ENCODE measurements around the gene JAML.

Gene JAML

GRCh38 chr11:118151431-118151830 is 73.4 kb downstream of the JAML start:
- no peak for DNase-seq
- no peak overlapping the region for H3K4me3 ChIP-seq (ENCODE audit: insufficient read depth, low read depth, low read length, poor library complexity, severe bottlenecking)
- H3K36me3 ChIP-seq (ENCODE audit: control insufficient read depth, insufficient read depth, low read length) = no peaks in the 10 kb centered on the region
- H3K27me3 ChIP-seq (replicated peaks; ENCODE audit: control insufficient read depth, insufficient read depth, low read length, poor library complexity, severe bottlenecking) = peaks cover 32% of the 10 kb centered on the region
- no peaks in the 10 kb centered on the region for H3K9me3 ChIP-seq (ENCODE audit: control insufficient read depth, low read length)
- no peak overlapping the region for H3K27ac ChIP-seq (ENCODE audit: insufficient read depth, low read length, poor library complexity, severe bottlenecking)
- H3K4me1 ChIP-seq (ENCODE audit: control insufficient read depth, insufficient read depth, low read length, poor library complexity, severe bottlenecking) = peaks cover 13% of the 10 kb centered on the region

DNA sequence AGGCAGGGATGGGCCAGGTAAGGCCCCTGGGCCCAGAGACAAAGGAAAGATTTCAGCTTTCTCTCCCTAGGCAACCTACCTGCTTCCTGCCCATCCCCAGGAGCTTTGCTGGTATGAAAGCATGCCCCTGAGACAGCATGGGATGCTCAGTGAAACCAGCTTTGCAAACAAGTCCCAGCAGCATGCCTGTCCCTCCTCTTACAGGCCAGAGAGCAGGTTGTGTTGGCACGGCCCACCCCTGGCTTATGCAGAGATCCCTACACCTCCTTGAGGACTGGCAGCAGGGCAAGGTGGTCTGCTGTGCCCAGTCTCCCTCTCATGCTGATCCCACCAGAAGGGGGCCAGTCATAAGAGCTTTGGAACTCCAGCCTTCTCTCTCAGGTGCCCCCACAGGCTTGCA is 75.3 kb downstream of the JAML start:
- Histone ChIP-seq H3K27me3 (replicated peaks; ENCODE audit: control insufficient read depth, insufficient read depth, low read length, poor library complexity, severe bottlenecking) (peaks cover 38% of the 10 kb centered on the region), H3K4me3 (ENCODE audit: insufficient read depth, low read depth, low read length, poor library complexity, severe bottlenecking) (no peak overlapping the region), H3K27ac (ENCODE audit: insufficient read depth, low read length, poor library complexity, severe bottlenecking) (no peak overlapping the region), H3K36me3 (ENCODE audit: control insufficient read depth, insufficient read depth, low read length) (no peaks in the 10 kb centered on the region), H3K9me3 (ENCODE audit: control insufficient read depth, low read length) (no peaks in the 10 kb centered on the region), H3K4me1 (ENCODE audit: control insufficient read depth, insufficient read depth, low read length, poor library complexity, severe bottlenecking) (peaks cover 20% of the 10 kb centered on the region)
- DNase-seq = no peak

GRCh38 chr11:118148856-118149255 is 76.0 kb downstream of the JAML start:
- Histone ChIP-seq H3K4me1 (ENCODE audit: control insufficient read depth, insufficient read depth, low read length, poor library complexity, severe bottlenecking) (peaks cover 20% of the 10 kb centered on the region), H3K36me3 (ENCODE audit: control insufficient read depth, insufficient read depth, low read length) (no peaks in the 10 kb centered on the region), H3K4me3 (ENCODE audit: insufficient read depth, low read depth, low read length, poor library complexity, severe bottlenecking) (no peak overlapping the region), H3K9me3 (ENCODE audit: control insufficient read depth, low read length) (no peaks in the 10 kb centered on the region), H3K27ac (ENCODE audit: insufficient read depth, low read length, poor library complexity, severe bottlenecking) (no peak overlapping the region), H3K27me3 (replicated peaks; ENCODE audit: control insufficient read depth, insufficient read depth, low read length, poor library complexity, severe bottlenecking) (peaks cover 33% of the 10 kb centered on the region)
- DNase-seq = no peak

GRCh38 chr11:118148240-118148639 is 76.6 kb downstream of the JAML start:
- Histone ChIP-seq H3K27me3 (replicated peaks; ENCODE audit: control insufficient read depth, insufficient read depth, low read length, poor library complexity, severe bottlenecking) (peaks cover 27% of the 10 kb centered on the region), H3K27ac (ENCODE audit: insufficient read depth, low read length, poor library complexity, severe bottlenecking) (no peak overlapping the region), H3K4me1 (ENCODE audit: control insufficient read depth, insufficient read depth, low read length, poor library complexity, severe bottlenecking) (peaks cover 17% of the 10 kb centered on the region)

GRCh38 chr11:118147502-118147901 is 77.3 kb downstream of the JAML start:
- Histone ChIP-seq H3K4me3 (ENCODE audit: insufficient read depth, low read depth, low read length, poor library complexity, severe bottlenecking) (no peak overlapping the region), H3K27me3 (replicated peaks; ENCODE audit: control insufficient read depth, insufficient read depth, low read length, poor library complexity, severe bottlenecking) (peaks cover 23% of the 10 kb centered on the region), H3K4me1 (ENCODE audit: control insufficient read depth, insufficient read depth, low read length, poor library complexity, severe bottlenecking) (peaks cover 10% of the 10 kb centered on the region), H3K9me3 (ENCODE audit: control insufficient read depth, low read length) (no peaks in the 10 kb centered on the region), H3K27ac (ENCODE audit: insufficient read depth, low read length, poor library complexity, severe bottlenecking) (no peak overlapping the region), H3K36me3 (ENCODE audit: control insufficient read depth, insufficient read depth, low read length) (no peaks in the 10 kb centered on the region)
- DNase-seq = no peak

More at GRCh38 chr11:118148240-118148639, 76.6 kb downstream of the JAML start:
- Histone ChIP-seq H3K9me3 (ENCODE audit: control insufficient read depth, low read length) (no peaks in the 10 kb centered on the region), H3K4me3 (ENCODE audit: insufficient read depth, low read depth, low read length, poor library complexity, severe bottlenecking) (no peak overlapping the region), H3K36me3 (ENCODE audit: control insufficient read depth, insufficient read depth, low read length) (no peaks in the 10 kb centered on the region)
- no peak for DNase-seq

GRCh38 chr11:118146554-118146953 is 78.3 kb downstream of the JAML start:
- Histone ChIP-seq H3K36me3 (ENCODE audit: control insufficient read depth, insufficient read depth, low read length) (no peaks in the 10 kb centered on the region), H3K4me1 (ENCODE audit: control insufficient read depth, insufficient read depth, low read length, poor library complexity, severe bottlenecking) (peaks cover 7% of the 10 kb centered on the region), H3K4me3 (ENCODE audit: insufficient read depth, low read depth, low read length, poor library complexity, severe bottlenecking) (no peak overlapping the region), H3K27me3 (replicated peaks; ENCODE audit: control insufficient read depth, insufficient read depth, low read length, poor library complexity, severe bottlenecking) (peaks cover 14% of the 10 kb centered on the region), H3K9me3 (ENCODE audit: control insufficient read depth, low read length) (no peaks in the 10 kb centered on the region), H3K27ac (ENCODE audit: insufficient read depth, low read length, poor library complexity, severe bottlenecking) (no peak overlapping the region)
- DNase-seq = no peak

DNA sequence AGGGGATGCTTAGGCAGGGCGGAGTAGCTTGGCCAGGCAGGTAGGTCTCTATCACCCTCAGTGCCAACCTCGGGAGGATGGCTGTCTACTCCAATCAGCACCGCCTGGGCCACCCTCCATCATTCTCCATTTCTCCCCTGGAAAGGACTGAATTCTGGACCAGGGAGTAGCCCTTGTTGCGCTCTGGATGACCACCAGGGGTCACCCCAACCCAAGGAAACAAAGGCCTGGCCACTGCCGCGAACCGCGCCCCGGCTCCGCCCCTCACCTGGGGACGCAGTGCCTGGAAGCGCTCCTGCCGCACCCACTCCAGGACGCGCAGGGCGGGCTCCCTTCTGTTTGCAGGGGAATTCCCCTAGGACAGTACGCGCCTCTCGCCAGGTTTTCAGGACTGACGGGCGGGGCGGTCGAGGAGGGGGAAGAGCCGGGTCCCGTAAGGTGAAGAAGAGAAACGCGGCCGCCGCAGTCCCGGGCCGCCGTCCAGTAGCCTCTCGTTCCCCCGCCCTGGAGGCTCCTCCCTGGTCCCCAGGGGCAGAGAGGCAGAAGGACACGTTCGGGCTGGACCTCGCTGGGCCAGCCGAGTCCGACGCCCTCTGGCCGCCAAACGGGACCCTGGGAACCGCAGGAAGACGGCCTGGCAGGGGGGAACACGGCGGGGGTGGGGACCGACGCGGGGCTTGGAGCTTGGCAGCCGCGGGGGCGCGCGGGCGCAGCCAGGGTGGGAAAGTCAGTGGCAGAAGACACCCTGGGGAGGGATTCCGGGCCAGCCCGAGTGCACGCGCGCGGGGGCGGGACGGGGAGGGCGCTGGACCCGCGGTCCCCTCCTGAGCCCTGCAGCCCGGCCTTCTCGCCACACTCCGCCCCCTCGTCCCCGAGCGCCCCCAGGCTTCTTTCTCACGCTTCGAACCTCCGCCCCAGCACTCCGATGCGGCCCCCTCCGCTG is 79.3 kb downstream of the JAML start:
- DNase-seq = peak; percentile 75 to 89 (median 82)
- Histone ChIP-seq H3K27me3 (replicated peaks; ENCODE audit: control insufficient read depth, insufficient read depth, low read length, poor library complexity, severe bottlenecking) (peaks cover 14% of the 10 kb centered on the region), H3K4me3 (ENCODE audit: insufficient read depth, low read depth, low read length, poor library complexity, severe bottlenecking) (peak overlapping the region; percentile 86), H3K27ac (ENCODE audit: insufficient read depth, low read length, poor library complexity, severe bottlenecking) (no peak overlapping the region), H3K9me3 (ENCODE audit: control insufficient read depth, low read length) (no peaks in the 10 kb centered on the region), H3K4me1 (ENCODE audit: control insufficient read depth, insufficient read depth, low read length, poor library complexity, severe bottlenecking) (peaks cover 7% of the 10 kb centered on the region), H3K36me3 (ENCODE audit: control insufficient read depth, insufficient read depth, low read length) (no peaks in the 10 kb centered on the region)

- peak overlapping the region; percentile 86 for H3K4me3 ChIP-seq (ENCODE audit: insufficient read depth, low read depth, low read length, poor library complexity, severe bottlenecking)
- H3K9me3 ChIP-seq (ENCODE audit: control insufficient read depth, low read length) = no peaks in the 10 kb centered on the region
- DNase-seq = no peak
- H3K4me1 ChIP-seq (ENCODE audit: control insufficient read depth, insufficient read depth, low read length, poor library complexity, severe bottlenecking) = peaks cover 7% of the 10 kb centered on the region
- no peak overlapping the region for H3K27ac ChIP-seq (ENCODE audit: insufficient read depth, low read length, poor library complexity, severe bottlenecking)
- H3K27me3 ChIP-seq (replicated peaks; ENCODE audit: control insufficient read depth, insufficient read depth, low read length, poor library complexity, severe bottlenecking) = peaks cover 20% of the 10 kb centered on the region
- no peaks in the 10 kb centered on the region for H3K36me3 ChIP-seq (ENCODE audit: control insufficient read depth, insufficient read depth, low read length)
These were observed 80.2 kb downstream of the JAML start for GRCh38 chr11:118144301-118145268.

Measured in effector memory CD4-positive, alpha-beta T cell (primary cell).